Ovary (tissue), 9 donors: ENCODE results near the gene ASB7. TPM values are rescaled to one million over a fixed set of nuclear protein-coding genes. Genes with fewer than 3 reads are reported as not detected.
A peak's percentile ranks its signal among the peaks of the same experiment; 100 is the strongest.

Experiments used
- DNase-seq, 5 donors: peaks; one replicate each; pipeline ENCODE4 v3.0.0-alpha.2; 2019 to 2020
- H3K27ac ChIP-seq, 2 donors: fragments of 200-600 bp; one replicate each; pipeline versions ENCODE4 v1.5.1 to v1.8.0; 2019 to 2022
- H3K27me3 ChIP-seq: fragments of 200-600 bp; one replicate; pipeline ENCODE4 v1.8.0; 2022
- H3K36me3 ChIP-seq: fragments of 200-600 bp; sonication (generic); one replicate; pipeline ENCODE4 v1.5.1; 2019
- H3K4me1 ChIP-seq: one replicate; pipeline ENCODE4 v1.8.1; 2013; ENCODE audit warnings: mild to moderate bottlenecking, moderate library complexity; ENCODE audit not compliant: insufficient read depth
- H3K4me3 ChIP-seq: fragments of 200-600 bp; sonication (generic); one replicate; pipeline ENCODE4 v1.5.1; 2017
- H3K9me3 ChIP-seq, 2 donors: fragments of 200-600 bp in 1 of 2; sonication (generic) in 1 of 2; one replicate each; pipeline versions ENCODE4 v1.5.1 to v1.8.1; 2013 to 2019; ENCODE audit warnings: mild to moderate bottlenecking in 1 of 2, moderate library complexity in 1 of 2
- EP300 ChIP-seq: sonication (generic); formaldehyde crosslinking; IDR thresholded peaks from one replicate; pipeline ENCODE4 v1.6.1; 2017; ENCODE audit warnings: antibody characterized with exemption
- POLR2A ChIP-seq: fragments of 450-650 bp; IDR thresholded peaks from one replicate; pipeline ENCODE4 v1.6.1; 2017; ENCODE audit warnings: antibody characterized with exemption, mild to moderate bottlenecking, moderate library complexity
- WGBS, 3 donors: extraction: QIAGEN DNeasy Blood & Tissue Kit in 1 of 3; methylation state at CpG; one replicate each; pipeline versions ENCODE4 v1.1.5 to v1.1.7; 2013 to 2017; 5-methylcytosine and 5-hydroxymethylcytosine counted together
- intact Hi-C, 4 donors: fragments of 100-400 bp; cut with DNase I; formaldehyde crosslinking; loops; one replicate each; pipeline versions ENCODE4 v1.11.0 to v1.15.1; 2022 to 2023
- polyA plus RNA-seq, 2 donors: library from polyadenylated mRNA; stranded (reverse); fragments of 200-250 nt in 1 of 2; fragments of 350-450 nt in 1 of 2; fragmentation: Illumina TruSeq in 1 of 2; extraction: RNeasy Lipid Tissue Mini Kit (QIAGEN cat#74804) in 1 of 2; gene quantifications; one replicate each; pipeline ENCODE4 v1.2.3, GENCODE V29; 2013 to 2014
- total RNA-seq, 7 donors: library from RNA; depleted of rRNA in 2 of 7; stranded (reverse); fragments of >200 nt in 2 of 7; fragmentation: NEBNext Ultra II Directional in 3 of 7; extraction: Animal tissue kit (Norgen Biotek cat#: 25700) in 3 of 7; gene quantifications; one replicate each; pipeline versions ENCODE4 v1.1.0 to v1.2.4, GENCODE V29; 2016 to 2023
- TF ChIP-seq, protein P1 (sequence below), 3 donors: fragments of 450-650 bp in 2 of 3; fragments of 200-600 bp in 1 of 3; IDR thresholded peaks; one replicate each; pipeline versions ENCODE4 v1.5.1 to v1.8.0; 2016 to 2022; ENCODE audit warnings: antibody characterized with exemption in 3 of 3, mild to moderate bottlenecking in 1 of 3
- donor health status: DM: no; HTN: no; CAD: no; lungs with moderate emphysema.
- donor health status: DM: no; HTN: no; CAD: no.
- donor health status: Bipolar disorder and iron deficiency.
- donor health status: DM: yes; HTN: yes; CAD: no.
- donor health status: DM: no; HTN: no; CAD: no.
- donor health status: DM: yes; HTN: yes; CAD: no.

The ASB7 gene
- total and polyA plus RNA-seq, 9 donors, result 5.1 to 13.1 (median 10.4) TPM

DNA sequence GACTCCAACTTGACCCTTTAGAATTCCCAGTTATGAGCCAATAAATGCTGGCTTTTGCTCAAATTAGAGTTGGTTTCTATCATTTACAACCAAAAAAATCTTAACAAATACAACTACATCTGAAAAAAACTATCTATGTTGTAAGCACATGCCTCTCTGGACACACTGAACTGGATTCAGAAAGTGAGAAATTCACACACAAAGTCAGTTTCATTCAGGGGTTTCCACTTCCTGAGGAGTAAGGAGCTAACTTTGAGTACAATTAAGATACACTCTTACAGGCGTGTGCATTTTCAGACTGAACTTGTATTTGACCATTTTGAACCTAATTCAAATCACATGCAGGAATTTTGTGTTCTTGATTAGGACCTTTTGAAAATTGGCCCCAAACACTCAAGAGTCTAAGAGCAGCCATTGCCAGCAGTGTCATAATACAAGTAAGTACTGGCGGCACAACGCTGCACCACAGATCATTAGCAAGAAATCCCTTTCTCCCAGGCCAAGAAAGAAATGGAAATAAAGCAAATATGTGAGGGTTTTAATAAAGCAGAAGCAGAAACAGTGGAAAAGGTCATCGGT, 31.6 kb upstream of the ASB7 start:
- no peaks in the 10 kb centered on the region for H3K9me3 ChIP-seq
- no peak overlapping the region for H3K4me3 ChIP-seq
- H3K27me3 ChIP-seq, result no peaks in the 10 kb centered on the region
- intact Hi-C loops, result loop anchor here in 1 of 4 donors (5.0 kb wide), 1 partner anchor 219 kb away; no protein-coding TSS in a partner anchor
- DNase-seq, result no peak
- H3K27ac ChIP-seq, result no peak overlapping the region
- TF ChIP-seq, protein P1, sequence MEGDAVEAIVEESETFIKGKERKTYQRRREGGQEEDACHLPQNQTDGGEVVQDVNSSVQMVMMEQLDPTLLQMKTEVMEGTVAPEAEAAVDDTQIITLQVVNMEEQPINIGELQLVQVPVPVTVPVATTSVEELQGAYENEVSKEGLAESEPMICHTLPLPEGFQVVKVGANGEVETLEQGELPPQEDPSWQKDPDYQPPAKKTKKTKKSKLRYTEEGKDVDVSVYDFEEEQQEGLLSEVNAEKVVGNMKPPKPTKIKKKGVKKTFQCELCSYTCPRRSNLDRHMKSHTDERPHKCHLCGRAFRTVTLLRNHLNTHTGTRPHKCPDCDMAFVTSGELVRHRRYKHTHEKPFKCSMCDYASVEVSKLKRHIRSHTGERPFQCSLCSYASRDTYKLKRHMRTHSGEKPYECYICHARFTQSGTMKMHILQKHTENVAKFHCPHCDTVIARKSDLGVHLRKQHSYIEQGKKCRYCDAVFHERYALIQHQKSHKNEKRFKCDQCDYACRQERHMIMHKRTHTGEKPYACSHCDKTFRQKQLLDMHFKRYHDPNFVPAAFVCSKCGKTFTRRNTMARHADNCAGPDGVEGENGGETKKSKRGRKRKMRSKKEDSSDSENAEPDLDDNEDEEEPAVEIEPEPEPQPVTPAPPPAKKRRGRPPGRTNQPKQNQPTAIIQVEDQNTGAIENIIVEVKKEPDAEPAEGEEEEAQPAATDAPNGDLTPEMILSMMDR (IDR thresholded peaks at IDR 0.05), result no peak
- TF ChIP-seq POLR2A (no peak), EP300 (no peak)
- 82 to 93% (median 88%) methylated on average over 4 of the region's 4 CpGs for WGBS, 3 donors
- no peaks in the 10 kb centered on the region for H3K36me3 ChIP-seq
- H3K4me1 ChIP-seq, result no peaks in the 10 kb centered on the region

DNA sequence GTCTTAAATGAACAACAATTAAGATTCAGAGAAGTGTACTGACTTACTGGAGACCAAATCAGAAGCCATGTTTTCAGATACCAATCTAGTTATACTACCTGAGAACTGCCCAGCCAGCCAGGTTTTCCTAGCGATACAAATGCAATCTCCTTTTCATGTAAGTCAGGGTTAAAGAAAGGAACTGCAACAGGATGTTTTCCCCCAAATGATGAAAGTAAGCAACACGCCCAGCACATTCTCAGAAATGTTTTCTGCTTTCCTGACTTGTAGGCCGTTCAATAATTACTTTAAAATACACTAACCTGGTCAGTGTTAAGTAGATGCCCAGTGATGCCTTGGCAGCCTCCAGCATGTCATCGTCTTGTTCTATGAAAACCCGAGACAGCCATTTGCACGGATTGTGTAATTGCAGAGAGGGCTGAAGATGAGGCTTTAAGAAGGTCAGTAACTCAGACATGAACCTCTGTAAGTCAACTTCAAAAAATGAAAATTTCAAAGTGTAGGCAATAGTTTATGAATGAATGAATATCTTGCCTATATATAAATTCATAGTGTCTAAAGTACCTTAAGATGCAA, 30.7 kb upstream of the ASB7 start:
- H3K9me3 ChIP-seq, result no peaks in the 10 kb centered on the region
- no peaks in the 10 kb centered on the region for H3K27me3 ChIP-seq
- no peak for DNase-seq
- H3K4me3 ChIP-seq, result no peak overlapping the region
- intact Hi-C loops, result loop anchor here in 2 of 4 donors (2.0 to 5.0 kb wide), 2 partner anchors 219 to 223 kb away; no protein-coding TSS in a partner anchor
- H3K36me3 ChIP-seq, result no peaks in the 10 kb centered on the region
- TF ChIP-seq EP300, result no peak
- WGBS, 3 donors, result 90 to 92% (median 91%) methylated on average over 6 of the region's 6 CpGs
- no peak overlapping the region for H3K27ac ChIP-seq
- no peaks in the 10 kb centered on the region for H3K4me1 ChIP-seq

DNA sequence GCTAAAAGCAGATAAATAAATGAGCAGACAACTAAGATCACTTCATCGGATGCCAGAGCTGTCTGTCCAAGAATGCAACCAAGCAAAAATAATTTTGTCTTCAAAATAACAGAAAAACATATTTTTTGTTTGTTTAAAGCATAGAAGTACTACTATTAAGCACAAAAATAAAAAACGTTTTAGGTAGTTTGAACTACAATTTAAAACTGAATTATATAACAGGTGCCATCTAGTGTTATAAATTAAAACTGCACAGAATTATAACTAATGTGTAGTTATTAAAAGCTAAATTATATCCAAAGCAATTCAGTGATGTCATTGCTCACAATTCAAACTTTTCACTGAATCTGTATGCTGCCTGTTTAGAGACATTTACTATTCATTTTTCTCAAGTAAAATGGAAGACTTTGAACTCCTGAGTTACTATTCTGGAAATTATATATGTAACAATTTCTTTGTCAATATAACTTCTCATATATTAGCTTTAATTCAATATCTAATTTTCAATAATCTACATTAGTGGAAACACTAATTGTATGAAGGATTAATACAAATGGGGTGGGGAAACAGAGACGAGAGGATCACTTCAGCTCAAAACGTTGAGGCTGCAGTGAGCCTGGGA, 29.9 kb upstream of the ASB7 start:
- Histone ChIP-seq H3K4me1 (no peaks in the 10 kb centered on the region), H3K4me3 (no peak overlapping the region), H3K27ac (no peak overlapping the region), H3K36me3 (no peaks in the 10 kb centered on the region), H3K27me3 (no peaks in the 10 kb centered on the region), H3K9me3 (no peaks in the 10 kb centered on the region)
- 45 to 50% (median 49%) methylated on average over 4 of the region's 4 CpGs for WGBS, 3 donors
- no peak for DNase-seq
- intact Hi-C loops, result loop anchor here in 2 of 4 donors (2.0 to 5.0 kb wide), 2 partner anchors 220 to 224 kb away; no protein-coding TSS in a partner anchor
- no peak for TF ChIP-seq EP300
- TF ChIP-seq, protein P1 (IDR thresholded peaks at IDR 0.05), result peak in 2 of 3 donors; percentile 25 to 33

DNA sequence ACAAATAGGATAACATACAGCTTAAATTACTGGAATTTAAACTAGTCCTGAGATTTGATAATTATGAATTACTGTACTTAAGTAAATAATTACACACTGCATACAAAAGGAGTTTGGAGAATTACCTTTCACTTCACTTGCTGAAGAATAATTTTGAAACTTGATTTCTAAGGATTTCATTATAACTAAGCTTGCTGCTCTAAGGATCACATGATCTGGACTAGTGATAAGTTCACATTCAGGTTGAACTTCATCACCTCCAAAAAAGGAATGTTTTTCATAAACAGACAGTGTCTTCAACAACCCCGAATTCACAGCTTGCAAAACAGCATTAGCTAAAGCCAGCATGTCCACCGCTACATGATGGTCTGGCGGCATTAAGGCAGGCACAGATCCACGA, 28.9 kb upstream of the ASB7 start:
- intact Hi-C loops, result loop anchor here in 2 of 4 donors (2.0 to 5.0 kb wide), 2 partner anchors 221 to 225 kb away; no protein-coding TSS in a partner anchor

More for the DNA sequence above, 28.9 kb upstream of the ASB7 start:
- Histone ChIP-seq H3K4me3 (no peak overlapping the region), H3K36me3 (no peaks in the 10 kb centered on the region), H3K27me3 (no peaks in the 10 kb centered on the region), H3K9me3 (no peaks in the 10 kb centered on the region), H3K4me1 (no peaks in the 10 kb centered on the region), H3K27ac (no peak overlapping the region)
- WGBS, 3 donors, result 82 to 87% (median 87%) methylated on average over 4 of the region's 4 CpGs
- TF ChIP-seq EP300, result no peak
- no peak for TF ChIP-seq POLR2A
- TF ChIP-seq, protein P1 (IDR thresholded peaks at IDR 0.05), result no peak
- DNase-seq, result no peak
